Parathyroid adenoma (tissue), 2 donors: ENCODE data around the gene DNAJC5.
A peak's percentile ranks its signal among the peaks of the same experiment; 100 is the strongest.

Experiments used
- H2AFZ ChIP-seq: fragments of 300-600 bp; sonication (generic); one replicate; pipeline ENCODE4 v1.7.0; 2017; ENCODE audit warnings: antibody characterized with exemption, mild to moderate bottlenecking
- H3K27ac ChIP-seq: fragments of 300-600 bp; sonication (generic); one replicate; pipeline ENCODE4 v1.7.0; 2017
- H3K27me3 ChIP-seq: fragments of 300-600 bp; sonication (generic); one replicate; pipeline ENCODE4 v1.7.0; 2017; ENCODE audit warnings: low read length; ENCODE audit not compliant: control insufficient read depth, insufficient read depth
- H3K36me3 ChIP-seq: fragments of 300-600 bp; sonication (generic); one replicate; pipeline ENCODE4 v1.7.0; 2017; ENCODE audit warnings: low read length; ENCODE audit not compliant: control insufficient read depth, insufficient read depth
- H3K4me1 ChIP-seq: fragments of 300-600 bp; sonication (generic); one replicate; pipeline ENCODE4 v1.7.0; 2017; ENCODE audit warnings: control low read depth
- H3K4me2 ChIP-seq: fragments of 300-600 bp; sonication (generic); one replicate; pipeline ENCODE4 v1.7.0; 2017; ENCODE audit warnings: low read length
- H3K4me3 ChIP-seq: fragments of 300-600 bp; sonication (generic); one replicate; pipeline ENCODE4 v1.7.0; 2017; ENCODE audit warnings: low read depth, low read length
- H3K79me2 ChIP-seq: fragments of 300-600 bp; sonication (generic); one replicate; pipeline ENCODE4 v1.7.0; 2017; ENCODE audit warnings: control low read depth
- H3K9ac ChIP-seq: fragments of 300-600 bp; sonication (generic); one replicate; pipeline ENCODE4 v1.7.0; 2017; ENCODE audit warnings: mild to moderate bottlenecking
- H3K9me3 ChIP-seq: fragments of 300-600 bp; sonication (generic); one replicate; pipeline ENCODE4 v1.7.0; 2017; ENCODE audit warnings: low read length; ENCODE audit not compliant: control insufficient read depth
- TF ChIP-seq, protein P1 (sequence below): fragments of 300-600 bp; sonication (generic); IDR thresholded peaks from one replicate; pipeline ENCODE4 v1.7.0; 2017; ENCODE audit warnings: antibody characterized with exemption, mild to moderate bottlenecking
- donor health status: primary hyperparathyroidism.

DNAJC5 gene

DNA sequence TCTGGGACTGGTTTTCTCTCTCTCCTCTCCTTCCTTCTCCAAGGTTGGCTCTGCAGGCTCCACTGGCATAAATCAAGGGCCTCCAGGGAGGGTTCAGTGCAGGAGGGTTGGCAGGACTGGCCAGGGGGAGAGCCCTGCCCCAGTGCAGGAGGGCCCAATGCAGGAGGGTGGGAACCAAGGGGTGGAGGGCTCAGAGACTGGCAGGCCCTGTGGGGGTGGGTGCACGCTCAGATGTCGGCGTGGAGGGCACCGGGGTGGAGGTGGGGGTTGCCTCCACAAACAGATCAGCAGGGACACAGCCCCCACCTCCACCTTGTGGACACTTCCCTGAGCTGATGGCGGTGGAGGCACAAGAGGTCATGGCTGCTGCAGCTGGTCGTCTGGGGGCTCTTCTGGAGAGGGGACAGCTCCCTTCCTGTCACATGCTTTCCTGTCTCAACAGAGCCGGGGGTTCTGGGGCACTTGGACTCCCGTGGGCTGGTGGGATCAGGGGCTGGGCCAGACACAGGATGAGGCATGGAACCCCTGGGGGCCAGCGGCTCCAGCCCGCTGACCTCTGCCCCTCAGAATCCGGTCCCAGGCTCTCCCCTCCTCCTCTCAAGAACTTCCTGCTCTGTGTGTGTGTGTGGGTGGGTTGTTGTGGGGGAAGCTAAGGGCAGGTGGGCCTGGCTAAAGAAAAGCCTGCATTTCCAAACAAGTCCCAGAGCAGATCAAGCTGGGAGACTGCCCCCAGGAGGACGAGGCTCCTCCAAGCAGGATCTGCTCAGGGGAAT, 36.3 kb upstream of the DNAJC5 start:
- no peak overlapping the region for H3K9ac ChIP-seq
- H3K4me3 ChIP-seq, result no peak overlapping the region
- peaks cover 14% of the 10 kb centered on the region for H3K4me1 ChIP-seq
- H3K27me3 ChIP-seq, result no peaks in the 10 kb centered on the region
- TF ChIP-seq, protein P1, sequence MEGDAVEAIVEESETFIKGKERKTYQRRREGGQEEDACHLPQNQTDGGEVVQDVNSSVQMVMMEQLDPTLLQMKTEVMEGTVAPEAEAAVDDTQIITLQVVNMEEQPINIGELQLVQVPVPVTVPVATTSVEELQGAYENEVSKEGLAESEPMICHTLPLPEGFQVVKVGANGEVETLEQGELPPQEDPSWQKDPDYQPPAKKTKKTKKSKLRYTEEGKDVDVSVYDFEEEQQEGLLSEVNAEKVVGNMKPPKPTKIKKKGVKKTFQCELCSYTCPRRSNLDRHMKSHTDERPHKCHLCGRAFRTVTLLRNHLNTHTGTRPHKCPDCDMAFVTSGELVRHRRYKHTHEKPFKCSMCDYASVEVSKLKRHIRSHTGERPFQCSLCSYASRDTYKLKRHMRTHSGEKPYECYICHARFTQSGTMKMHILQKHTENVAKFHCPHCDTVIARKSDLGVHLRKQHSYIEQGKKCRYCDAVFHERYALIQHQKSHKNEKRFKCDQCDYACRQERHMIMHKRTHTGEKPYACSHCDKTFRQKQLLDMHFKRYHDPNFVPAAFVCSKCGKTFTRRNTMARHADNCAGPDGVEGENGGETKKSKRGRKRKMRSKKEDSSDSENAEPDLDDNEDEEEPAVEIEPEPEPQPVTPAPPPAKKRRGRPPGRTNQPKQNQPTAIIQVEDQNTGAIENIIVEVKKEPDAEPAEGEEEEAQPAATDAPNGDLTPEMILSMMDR, result peak; percentile 28
- no peaks in the 10 kb centered on the region for H3K79me2 ChIP-seq
- peak overlapping the region; percentile 35 for H2AFZ ChIP-seq
- no peaks in the 10 kb centered on the region for H3K36me3 ChIP-seq
- no peaks in the 10 kb centered on the region for H3K9me3 ChIP-seq
- peak overlapping the region; percentile 12 for H3K27ac ChIP-seq
- H3K4me2 ChIP-seq, result no peak overlapping the region

DNA sequence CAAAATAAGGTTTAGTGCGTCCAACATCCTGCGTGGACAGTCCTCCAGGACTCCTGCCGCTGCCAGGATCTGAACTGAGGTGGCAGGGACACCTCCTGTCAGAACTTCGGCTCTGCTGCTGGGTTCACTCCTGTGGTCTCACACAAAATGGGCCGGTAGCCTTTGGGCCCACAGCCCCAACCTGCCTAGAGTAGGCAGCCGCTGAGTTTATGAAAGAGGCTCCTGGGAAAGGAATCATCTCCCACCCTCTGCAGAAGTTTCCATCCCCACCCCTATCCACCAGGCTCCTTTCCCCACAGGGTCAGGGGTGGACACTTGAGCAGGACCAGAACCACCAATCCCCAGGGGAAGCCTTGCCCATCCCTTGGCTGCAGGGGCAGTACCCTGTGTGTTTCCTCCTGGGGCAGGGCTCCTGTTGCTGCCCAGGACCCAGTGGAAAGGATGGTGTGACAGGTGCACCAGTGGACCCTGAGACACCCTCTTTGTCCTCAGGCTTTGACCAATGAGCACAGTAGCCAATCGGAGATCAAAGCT, 35.7 kb upstream of the DNAJC5 start:
- Histone ChIP-seq H3K27ac (peak overlapping the region; percentile 12), H2AFZ (no peak overlapping the region), H3K79me2 (no peaks in the 10 kb centered on the region), H3K36me3 (no peaks in the 10 kb centered on the region), H3K4me2 (no peak overlapping the region), H3K4me1 (peaks cover 19% of the 10 kb centered on the region), H3K4me3 (no peak overlapping the region), H3K9me3 (no peaks in the 10 kb centered on the region), H3K27me3 (no peaks in the 10 kb centered on the region), H3K9ac (no peak overlapping the region)
- TF ChIP-seq, protein P1, result no peak

DNA sequence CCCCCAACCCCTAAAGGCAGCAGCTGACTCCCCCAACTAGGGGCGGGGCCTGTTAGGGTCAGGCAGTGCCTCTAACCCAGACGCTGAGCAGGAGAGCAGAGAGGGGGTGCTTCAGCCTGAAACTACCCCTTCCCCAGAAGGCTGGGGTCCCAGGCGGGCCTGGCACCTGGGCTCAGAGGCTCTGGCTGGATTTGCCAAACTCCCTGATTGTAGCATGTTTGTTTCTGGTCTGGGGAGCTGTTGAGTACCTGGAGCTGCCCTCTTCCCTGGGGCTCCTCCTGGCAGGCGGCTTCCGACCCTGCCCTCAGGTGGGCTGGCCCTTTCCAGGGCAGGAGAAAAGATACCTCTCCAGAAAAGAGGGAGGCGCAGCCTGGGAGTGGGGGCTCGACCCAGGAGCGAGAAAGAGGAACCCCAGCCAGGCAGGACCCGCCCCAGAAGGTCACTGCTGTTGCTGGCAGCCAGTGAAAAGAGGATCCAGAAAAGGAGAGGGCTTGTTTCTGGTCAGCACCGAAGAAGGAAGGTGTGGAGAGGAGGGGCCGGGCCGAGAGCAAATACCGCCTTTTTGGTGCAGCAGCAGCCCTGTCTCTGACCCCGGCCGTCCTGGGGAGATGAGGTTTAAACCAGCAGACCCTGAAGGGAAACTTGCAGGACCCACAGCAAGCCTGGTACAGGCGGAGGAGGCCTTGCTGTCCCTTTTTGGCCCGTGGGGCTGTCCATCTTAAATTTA, 34.4 kb upstream of the DNAJC5 start:
- Histone ChIP-seq H3K4me1 (peaks cover 11% of the 10 kb centered on the region), H2AFZ (no peak overlapping the region), H3K9me3 (no peaks in the 10 kb centered on the region), H3K36me3 (no peaks in the 10 kb centered on the region), H3K27me3 (no peaks in the 10 kb centered on the region), H3K4me3 (no peak overlapping the region), H3K27ac (no peak overlapping the region), H3K9ac (no peak overlapping the region), H3K4me2 (no peak overlapping the region), H3K79me2 (peaks cover 1% of the 10 kb centered on the region)
- TF ChIP-seq, protein P1, result no peak

DNA sequence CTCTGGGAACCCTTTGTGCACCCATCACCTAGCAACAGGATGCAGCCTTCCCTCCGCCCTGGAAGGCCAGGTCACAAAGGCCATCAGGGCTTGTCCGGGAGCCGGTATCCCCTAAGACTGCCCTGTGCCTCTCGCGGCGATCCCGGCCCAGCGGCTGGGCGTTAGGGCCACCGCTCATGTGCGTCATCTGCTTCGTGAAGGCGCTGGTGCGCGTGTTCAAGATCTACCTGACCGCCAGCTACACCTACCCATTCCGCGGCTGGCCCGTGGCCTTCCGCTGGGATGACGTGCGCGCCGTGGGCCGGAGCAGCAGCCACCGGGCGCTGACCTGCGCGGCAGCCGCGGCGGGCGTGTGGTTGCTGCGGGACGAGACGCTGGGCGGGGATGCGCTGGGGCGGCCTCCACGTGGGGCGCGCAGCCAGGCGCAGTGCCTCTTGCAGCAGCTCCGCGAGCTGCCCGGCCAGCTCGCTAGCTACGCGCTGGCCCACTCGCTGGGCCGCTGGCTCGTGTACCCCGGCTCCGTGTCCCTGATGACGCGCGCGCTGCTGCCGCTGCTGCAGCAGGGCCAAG, 33.5 kb upstream of the DNAJC5 start, which contains the start of gene ABHD16B:
TSS of gene ABHD16B (plus strand) at position 134 of the 570 bp plus-strand sequence. CDS start at position 177, 43 bp downstream.
- Histone ChIP-seq H3K27me3 (no peaks in the 10 kb centered on the region), H3K4me3 (no peak within 1 kb of the TSS), H3K27ac (no peak within 1 kb of the TSS), H3K4me1 (peaks cover 11% of the 10 kb centered on the region), H3K9me3 (no peaks in the 10 kb centered on the region), H3K9ac (no peak within 1 kb of the TSS), H3K79me2 (peaks cover 10% of the 10 kb centered on the region), H3K4me2 (no peak within 1 kb of the TSS), H3K36me3 (no peaks in the 10 kb centered on the region), H2AFZ (no peak within 1 kb of the TSS)
- TF ChIP-seq, protein P1, result no peak
